NK-92 treated with Interleukin-12 subunit alpha and Interleukin-12 subunit beta, amount 100 ng/mL, for 24 hours (cell line): ENCODE data around the gene ATP4B.

ENCODE experiments used
- DNase-seq: peaks from one replicate; lab custom pipeline; 2025; lab: John Stamatoyannopoulos, UW

ATP4B gene

GRCh38 chr13:113657851-113658741 is at the start of gene ATP4B:
ATP4B (minus strand) TSS chr13:113658198; CDS start chr13:113658144, 54 bp downstream.
- no peak for DNase-seq

- DNase-seq, result no peak
Observed at GRCh38 chr13:113672002-113672651, 14.1 kb upstream of the ATP4B start.

GRCh38 chr13:113671066-113672001 is 13.3 kb upstream of the ATP4B start:
- no peak for DNase-seq

GRCh38 chr13:113670541-113670940 is 12.5 kb upstream of the ATP4B start:
- no peak for DNase-seq

DNA sequence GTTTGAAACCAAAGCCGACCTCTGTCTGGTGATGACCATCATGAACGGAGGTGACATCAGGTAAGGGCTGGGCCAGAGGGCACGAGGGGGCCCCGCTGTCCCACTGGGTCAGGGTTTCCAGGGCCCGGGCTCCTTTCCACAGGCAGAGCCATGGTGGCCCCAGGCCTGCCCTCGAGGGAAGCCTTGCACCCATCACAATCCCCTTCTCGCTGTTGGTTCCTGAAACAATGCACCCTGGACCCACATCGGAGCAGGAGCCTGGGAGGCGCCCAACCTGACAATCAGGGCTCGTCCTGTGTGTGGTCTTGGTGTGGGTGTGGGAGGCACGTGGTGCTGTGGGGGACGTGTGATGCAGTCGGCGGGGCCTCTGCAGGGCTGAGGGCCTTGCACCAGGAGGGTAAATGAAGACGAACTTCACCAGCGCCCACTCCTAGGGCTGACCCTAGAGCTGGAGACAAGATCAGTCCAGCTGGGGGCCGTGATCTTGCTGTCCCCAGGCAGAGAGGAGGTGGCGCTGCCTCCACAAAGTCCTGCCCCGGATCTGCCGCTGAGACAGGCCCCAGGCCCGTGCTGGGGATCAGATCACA is 11.8 kb upstream of the ATP4B start:
- no peak for DNase-seq

DNA sequence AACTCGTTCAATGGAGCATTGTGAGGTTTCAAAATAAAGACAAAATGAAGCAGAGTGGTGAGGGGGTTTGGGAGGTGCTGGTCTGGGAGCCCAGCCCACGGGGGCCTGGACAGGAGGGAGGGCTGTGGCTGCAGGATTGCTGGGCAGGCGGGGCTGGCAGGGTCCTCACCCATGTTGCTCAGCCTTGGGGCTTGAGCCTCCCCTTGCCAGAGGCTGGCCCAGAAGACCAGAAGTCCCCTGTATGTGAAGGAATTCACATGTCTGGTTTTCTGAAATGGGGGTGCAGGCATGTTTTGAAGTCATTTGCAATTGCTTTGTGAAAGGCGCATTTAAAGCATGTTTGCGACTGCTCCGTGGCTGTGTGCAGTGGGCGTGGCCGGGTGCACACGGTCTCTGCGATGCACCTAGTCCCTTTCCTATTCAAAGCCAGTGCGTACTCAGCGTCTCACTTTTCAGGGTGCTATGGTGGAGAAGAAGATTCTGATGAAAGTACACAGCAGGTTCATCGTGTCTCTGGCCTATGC is 11.3 kb upstream of the ATP4B start:
- DNase-seq, result no peak

DNA sequence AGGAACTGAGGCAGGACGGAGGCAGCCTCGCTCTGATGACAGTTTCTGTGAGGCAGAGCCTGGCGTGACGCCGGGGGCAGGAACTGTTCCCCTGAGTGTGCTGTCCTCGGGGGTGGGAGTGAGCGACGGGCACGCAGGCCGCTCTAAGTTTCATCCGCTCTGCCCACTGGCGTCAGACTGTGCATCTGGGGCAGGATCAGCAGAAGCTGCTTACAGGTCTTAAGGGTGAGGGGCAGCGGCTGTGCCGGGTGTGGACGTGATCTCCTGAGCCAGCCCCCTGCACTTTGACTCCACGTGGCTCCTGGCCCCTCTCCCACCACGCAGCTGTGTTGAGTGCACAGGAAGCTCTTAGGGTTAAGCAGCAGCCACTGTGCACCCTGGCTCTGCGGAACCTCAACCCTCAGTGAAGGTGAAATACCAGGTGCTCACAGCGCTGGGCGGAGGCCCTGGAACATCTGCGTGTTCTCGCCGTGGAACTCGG is 10.5 kb upstream of the ATP4B start:
- no peak for DNase-seq

GRCh38 chr13:113667771-113668490 is 9.9 kb upstream of the ATP4B start:
- DNase-seq, result no peak

DNA sequence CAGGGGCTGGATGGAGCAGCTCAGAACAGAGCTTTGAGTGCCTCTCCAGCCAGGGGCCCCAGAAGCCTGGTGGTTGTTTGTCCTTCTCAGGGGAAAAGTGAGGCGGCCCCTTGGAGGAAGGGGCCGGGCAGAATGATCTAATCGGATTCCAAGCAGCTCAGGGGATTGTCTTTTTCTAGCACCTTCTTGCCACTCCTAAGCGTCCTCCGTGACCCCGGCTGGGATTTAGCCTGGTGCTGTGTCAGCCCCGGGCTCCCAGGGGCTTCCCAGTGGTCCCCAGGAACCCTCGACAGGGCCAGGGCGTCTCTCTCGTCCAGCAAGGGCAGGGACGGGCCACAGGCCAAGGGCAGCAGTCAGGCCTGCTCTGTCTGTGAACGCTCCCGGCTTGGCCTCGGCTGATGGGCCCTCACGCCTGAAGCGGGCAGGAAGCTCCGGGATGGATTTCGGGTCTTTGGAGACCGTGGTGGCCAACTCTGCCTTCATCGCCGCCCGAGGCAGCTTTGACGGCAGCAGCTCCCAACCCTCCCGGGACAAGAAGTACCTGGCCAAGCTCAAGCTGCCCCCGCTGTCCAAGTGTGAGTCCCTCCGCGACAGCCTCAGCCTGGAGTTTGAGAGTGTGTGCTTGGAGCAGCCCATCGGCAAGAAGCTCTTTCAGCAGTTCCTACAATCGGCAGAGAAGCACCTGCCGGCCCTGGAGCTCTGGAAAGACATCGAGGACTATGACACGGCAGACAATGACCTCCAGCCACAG is 9.1 kb upstream of the ATP4B start, which contains the start of gene GRK1:
Gene GRK1 (plus strand): TSS at position 269 of the 751 bp plus-strand sequence. CDS start 168 bp downstream, at position 437.
- no peak for DNase-seq

GRCh38 chr13:113666329-113666670 is 8.3 kb upstream of the ATP4B start:
- no peak for DNase-seq

- no peak for DNase-seq
Observed at GRCh38 chr13:113665597-113666328, 7.8 kb upstream of the ATP4B start.

GRCh38 chr13:113664751-113665596 is 7.0 kb upstream of the ATP4B start:
- DNase-seq, result no peak

GRCh38 chr13:113663934-113664333 is 5.9 kb upstream of the ATP4B start:
- no peak for DNase-seq

DNA sequence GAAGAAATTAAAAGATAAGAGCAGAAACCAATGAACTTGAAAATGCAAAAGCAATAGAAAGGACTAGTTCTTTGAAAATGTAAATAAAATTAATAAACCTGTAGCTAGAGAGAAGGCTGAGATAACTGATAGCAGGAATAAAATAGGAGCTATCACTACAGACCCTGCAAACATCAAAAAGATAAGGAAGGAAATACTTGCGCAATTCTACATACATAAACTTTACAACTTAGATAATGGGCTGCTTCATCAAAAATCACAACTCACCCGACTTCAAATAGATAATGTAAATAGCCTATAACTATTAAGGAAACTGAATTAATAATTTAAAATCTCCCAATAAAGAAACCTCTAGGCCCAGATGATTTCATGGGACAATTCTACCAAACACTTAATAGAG is 3.5 kb upstream of the ATP4B start:
- no peak for DNase-seq

DNA sequence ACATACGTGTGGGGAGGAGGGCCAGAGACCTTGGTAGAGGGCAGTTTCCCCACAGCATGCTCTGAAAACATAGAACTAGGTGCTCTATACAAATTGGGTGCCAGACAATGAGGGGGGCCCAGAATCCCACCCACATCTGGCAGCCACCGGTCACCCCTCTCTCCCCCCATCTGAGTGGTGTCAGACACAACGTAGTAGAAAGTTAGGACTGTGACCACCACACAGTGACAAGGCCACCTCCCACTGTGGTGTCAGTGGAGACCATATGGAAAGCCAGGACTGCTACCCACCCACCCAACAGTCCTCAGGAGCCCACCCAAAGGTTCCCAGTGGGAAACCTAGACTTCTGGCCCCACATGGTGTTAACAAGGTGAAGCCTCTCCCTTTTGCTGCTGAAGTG is 2.1 kb upstream of the ATP4B start:
- no peak for DNase-seq

- DNase-seq, result no peak
Observed at GRCh38 chr13:113659337-113659736, 1.3 kb upstream of the ATP4B start.

DNA sequence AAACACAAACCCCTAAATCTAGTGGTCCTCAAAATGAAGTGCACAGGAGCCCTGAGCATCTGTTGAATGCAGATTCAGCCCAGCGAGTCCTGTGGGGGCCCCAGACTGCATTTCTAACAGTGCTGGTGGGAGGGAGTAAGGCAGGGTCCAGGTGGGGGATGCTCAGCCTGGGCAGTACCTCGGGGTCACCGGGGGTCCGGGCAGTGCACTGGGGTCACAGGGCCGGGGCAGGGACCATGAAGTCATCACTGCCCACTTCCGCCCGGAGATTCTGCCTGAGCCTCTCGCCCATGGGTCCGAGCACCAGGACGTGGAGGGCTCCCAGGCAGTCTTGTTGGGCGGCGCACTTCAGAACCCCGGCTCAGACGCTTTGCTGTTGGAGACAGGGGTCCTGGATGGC is 838 bp upstream of the ATP4B start:
- no peak for DNase-seq
